Pons (tissue), 1 donor: ENCODE measurements around the gene DYNC1I1.
A peak's percentile ranks its signal among the peaks of the same experiment; 100 is the strongest.

Experiments
- DNase-seq: peaks from one replicate; pipeline ENCODE4 v3.0.0-alpha.2; 2016; ENCODE audit warnings: low spot score

DYNC1I1 gene

DNA sequence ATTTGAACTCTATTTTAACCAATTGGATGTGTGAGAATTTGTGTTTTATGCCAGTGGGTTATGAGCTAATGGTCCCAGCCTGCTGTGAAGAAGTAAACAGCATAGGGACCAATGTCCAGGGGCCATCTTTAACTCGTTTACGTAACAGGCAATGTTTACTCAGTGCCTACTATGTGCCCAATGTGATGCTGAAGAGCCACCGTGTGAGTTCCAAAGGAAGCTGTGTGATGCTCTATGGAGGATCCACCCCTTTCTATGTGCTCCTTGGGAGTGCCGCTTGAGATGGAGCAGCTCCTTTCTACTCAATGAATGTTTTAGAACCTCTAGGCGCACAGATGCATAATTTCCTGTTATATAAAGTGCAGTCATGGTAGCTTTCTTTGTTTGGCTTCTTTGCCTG lies 21.3 kb downstream of the DYNC1I1 start:
- no peak for DNase-seq

DNA sequence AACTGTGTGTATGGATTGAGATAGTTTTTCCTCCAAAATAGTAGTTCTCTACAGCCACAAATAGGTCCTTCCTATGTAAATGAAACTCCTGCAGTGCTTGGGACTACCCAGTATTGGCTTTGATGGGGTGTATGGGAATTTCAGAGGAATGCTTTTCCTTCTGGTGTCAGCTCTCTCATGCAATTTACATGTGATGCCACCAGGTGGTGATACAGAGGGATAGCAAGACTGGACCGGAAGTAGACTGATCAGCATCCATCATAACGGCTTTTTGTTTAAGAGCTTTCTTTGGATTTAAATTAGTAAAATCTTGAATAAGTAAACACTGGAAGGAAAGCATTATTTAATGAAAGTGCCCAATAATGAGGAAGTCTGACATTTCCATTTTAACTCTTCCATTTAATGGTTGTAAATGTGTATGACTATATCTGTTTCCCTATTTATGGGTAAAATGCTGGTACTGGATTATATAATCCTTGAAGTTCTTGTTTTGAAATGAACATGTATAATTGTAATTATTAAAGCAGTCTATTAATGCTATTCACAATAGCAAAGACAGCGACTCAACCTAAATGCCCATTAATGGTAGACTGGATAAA lies 22.7 kb downstream of the DYNC1I1 start:
- no peak for DNase-seq

GRCh38 chr7:95796617-95797016 lies 24.3 kb downstream of the DYNC1I1 start:
- no peak for DNase-seq

- no peak for DNase-seq
Observed at GRCh38 chr7:95798401-95798930, 26.1 kb downstream of the DYNC1I1 start.

- DNase-seq: no peak
Observed at GRCh38 chr7:95800787-95801186, 28.4 kb downstream of the DYNC1I1 start.

DNA sequence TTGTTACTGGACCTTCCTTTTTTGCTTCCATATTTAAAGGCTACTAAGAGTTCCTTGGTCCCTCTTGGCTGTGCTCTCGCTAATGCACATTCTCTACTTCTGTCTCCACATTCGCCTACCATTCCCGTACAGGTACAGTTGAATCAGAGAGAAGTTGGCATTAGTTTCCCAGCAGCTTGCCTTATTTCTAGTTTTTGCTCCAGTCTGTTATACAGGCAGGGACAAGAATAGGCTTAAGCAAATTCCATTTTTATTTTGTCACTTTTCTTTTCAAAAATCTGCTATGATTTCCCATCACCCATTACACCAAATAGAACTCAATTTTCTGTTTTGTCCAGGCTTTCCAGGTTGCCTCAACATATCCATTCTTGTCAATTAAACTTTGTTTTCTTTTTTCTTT lies 29.9 kb downstream of the DYNC1I1 start:
- no peak for DNase-seq

GRCh38 chr7:95804052-95804451 lies 31.7 kb downstream of the DYNC1I1 start:
- no peak for DNase-seq

- no peak for DNase-seq
Observed at GRCh38 chr7:95805909-95806308, 33.6 kb downstream of the DYNC1I1 start.

DNA sequence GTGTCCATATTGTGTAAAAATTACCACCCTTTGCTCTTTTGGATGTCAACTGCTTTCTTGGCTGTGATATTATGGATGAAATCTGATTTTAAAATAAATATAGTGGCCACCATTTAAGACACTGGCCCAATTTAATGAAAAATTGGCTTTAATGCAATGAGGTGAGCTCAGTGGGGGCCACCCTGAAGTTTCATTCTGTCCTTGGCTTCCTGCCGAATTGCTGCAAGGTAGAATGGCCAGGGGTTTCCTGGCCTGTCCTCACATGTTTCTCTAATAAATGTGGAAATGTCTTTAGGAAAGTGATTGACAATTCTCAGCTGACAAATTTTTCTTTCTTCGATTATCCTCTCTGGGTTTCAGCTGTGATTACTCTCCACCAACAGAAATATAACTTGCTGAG lies 36.0 kb downstream of the DYNC1I1 start:
- DNase-seq: no peak

DNA sequence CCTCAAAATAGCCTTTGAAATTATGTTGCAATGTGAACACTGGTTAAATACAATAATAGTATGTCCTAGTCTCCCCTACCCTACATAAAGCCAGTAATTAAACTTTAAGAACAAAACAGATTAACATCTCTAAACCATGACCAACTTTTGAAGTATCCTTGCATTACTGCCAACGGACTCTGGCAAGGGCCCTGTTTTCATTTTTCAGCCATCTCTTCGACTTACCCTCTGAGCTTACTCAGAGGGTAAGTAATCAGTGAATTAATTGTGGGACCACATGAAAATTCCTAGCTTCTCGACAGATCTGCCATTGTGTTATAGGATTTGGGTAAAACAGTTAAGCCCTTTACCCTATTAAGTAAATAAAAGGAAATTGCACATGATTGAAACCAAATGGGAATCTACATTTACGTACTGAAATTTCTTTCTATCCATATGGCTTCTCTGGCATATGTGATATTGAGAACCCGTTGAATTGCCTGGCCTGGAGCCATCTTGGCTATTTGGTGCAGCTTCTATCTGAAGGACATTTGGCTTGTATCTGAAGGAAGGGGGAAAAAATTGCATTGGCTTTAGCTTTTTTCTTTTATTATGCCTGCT lies 39.6 kb downstream of the DYNC1I1 start:
- peak; percentile 20 for DNase-seq

DNA sequence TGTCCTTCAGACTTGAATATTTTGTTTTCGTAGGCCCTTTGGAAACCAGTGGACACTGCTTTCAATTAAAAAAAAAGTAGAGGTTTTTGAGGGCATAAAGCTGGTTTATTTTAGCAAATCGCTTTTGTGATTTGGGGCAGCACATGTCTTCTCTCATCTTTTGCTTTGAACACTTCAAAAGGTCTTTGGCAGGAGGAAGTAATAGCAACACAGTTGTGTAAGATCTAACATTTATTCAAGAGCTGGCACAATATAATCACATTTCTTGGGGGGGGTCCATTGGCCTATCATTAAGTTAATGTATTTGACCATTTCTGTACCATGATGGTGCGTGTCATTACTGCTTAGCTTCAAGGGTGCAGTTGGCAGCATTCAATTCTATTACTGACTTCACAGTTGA lies 42.4 kb downstream of the DYNC1I1 start:
- DNase-seq: no peak

- no peak for DNase-seq
Observed at GRCh38 chr7:95817866-95818640, 45.7 kb downstream of the DYNC1I1 start.

DNA sequence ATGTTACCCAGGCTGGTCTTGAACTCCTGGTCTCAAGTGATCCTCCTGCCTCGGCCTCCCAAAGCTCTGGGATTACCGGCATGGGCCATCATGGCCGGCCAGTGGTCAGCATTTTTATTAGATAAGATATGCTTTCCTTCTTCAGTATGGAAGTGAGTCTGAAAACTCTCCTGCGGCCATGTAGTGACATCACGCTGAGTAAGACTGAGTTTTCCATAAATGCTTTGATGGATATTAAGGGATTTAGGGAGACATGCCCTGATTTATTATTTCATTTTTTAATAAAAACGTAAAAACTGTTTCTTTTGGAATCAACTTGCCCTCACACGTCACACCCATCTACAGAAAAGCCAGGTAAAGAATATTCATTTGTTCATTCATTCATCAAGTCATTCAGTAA lies 48.4 kb downstream of the DYNC1I1 start:
- DNase-seq: no peak

DNA sequence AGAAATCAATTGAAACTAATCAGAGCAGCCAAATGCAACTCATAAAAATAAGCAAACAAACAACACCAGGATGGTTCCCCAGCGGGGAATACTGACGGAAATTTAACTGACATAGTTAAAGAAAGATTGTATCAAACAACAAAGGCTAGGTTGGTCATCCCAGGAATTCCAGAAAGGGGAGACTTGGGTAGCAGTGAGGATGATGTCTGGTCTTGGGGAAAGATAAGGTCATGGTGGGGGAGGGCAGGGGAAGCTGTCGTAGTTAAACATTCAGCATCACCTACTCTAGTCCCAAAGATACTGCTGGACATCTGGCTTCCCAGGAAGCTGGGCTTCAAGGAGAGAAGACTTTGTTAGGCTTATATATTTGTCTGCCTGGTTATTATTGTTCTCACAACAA lies 50.4 kb downstream of the DYNC1I1 start:
- DNase-seq: no peak

DNA sequence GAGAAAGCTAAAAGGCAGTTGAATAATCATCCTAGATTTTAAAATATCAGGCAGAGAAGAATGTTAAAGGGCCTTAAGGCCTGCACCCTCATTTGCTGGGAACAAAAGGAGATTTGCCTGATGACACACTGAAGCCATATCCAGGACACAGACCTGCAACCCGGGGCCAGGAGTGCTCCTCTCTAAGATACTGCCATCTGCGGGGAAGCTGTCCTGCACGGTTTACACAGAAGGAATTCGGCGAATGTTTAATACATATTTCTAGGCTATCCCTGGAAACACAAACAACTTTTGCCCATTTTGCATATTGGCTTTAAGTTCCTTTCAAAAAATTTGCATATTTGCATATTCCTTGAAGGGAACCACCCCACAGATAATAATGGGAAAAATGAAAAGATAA lies 52.3 kb downstream of the DYNC1I1 start:
- no peak for DNase-seq

DNA sequence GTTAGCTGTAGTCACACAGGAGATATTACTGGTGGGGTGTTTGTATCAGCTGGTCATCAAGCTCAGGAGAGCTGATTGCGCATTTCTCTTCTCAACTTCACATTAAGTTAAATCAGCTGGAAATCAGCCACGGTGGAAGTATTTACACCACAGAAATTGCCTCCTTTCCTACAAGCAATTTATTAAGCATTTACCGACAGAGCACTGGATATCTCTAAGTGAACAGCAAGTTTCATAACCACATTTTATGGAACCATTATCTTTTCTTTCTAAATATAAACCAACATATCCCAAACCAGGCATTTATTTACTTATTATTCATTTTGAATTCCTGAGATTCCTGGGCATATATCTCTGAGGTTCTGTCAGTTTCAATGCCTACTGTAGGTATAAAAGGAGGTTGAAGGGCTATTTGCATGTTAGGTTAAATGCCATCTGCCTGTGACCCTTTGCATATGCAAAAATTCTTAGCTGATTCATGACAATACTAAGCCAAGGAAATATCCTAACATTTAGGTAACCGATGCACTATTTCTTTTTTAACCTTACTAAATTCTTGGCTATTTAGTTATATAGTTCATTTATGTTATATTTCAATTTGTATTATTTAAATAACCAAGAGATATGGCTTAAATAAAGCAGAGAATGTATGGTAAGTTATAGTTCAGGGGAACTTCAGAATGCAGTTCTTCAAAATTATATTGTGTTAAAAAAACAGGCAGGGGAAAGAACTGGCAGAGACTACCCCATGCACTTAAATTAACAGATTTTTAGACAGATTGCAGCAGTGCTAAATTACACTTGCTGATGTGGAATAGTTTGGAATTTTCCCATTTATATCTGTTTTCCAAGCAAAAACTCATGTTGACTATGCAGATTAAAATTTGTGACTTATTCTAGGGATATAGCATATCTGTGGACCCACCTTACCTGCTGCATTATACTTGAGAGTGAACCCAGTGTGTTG lies 56.8 kb downstream of the DYNC1I1 start:
- DNase-seq: no peak

DNA sequence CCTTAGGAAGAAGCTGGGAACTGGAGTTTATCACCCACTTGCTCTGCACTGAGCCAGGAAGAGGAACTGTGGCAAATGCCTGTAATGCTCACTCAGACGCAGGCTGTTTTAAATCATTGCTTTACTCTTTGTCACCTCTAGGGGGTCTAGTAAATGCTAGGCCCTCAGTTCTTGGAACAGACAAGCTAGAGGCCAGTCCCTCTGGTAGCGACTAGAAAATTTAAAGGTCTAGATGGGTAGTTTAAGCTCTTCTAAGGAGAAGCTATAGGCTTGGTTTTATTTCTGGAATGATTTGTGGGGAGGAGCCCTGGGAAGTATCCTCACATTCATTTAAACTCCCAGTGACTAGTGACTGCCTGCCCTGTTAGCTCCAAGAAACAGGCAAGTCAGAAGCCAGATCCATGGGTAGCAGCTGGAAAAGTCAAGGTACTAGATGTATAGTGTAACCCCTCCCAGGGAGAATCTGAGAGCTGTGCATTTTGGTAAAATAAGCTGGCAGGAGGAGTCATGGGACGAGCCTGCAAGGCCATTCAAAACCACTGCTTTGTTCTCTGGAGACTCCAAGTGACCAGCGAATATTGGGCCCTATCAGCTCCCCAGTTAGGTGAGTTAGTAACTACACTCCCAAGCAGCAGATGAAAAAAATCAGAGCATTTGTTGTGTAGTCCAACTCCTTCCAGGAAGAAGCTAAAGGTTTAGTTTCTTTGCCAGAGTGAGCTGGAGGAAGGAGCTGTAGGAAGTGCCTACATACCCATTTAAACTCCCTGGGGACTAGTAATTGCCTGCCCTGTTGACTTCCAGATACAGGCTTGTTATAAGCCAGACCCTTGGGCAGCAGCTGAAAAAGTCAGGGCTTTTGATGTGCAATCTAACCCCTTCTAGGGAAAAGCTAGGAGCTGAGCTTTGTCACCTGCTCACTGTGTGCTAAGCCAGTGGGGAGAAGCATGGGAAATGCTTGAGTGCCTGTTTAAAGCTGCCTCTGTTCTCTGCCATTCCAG lies 68.9 kb downstream of the DYNC1I1 start:
- no peak for DNase-seq

- DNase-seq: no peak
Observed at GRCh38 chr7:95843286-95843685, 70.9 kb downstream of the DYNC1I1 start.

DNA sequence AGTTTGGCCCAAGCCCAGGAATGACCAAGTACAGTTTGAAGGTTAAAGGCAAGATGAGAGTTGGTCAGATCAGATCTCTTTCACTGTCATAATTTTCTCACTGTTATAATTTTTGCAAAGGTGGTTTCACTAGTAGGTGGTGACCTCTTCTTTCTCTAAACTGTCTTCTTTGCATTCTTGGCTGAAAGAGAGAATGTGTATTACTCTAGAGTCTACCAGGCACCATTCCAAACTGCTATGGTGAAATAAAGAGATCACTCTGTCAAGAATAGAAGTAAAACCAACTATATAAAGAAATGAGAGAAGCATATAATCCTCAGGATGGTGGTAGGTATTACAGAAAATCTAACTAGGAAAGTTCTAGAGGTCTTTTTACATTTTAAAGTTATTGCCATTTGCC lies 72.7 kb downstream of the DYNC1I1 start:
- DNase-seq: no peak

GRCh38 chr7:95847061-95847460 lies 74.7 kb downstream of the DYNC1I1 start:
- DNase-seq: no peak

- no peak for DNase-seq
Observed at GRCh38 chr7:95859429-95859828, 87.1 kb downstream of the DYNC1I1 start.
